Pancreas (tissue), 10 donors: ENCODE measurements around the gene KRT72. TPM values are rescaled to one million over a fixed set of nuclear protein-coding genes. Genes with fewer than 3 reads are reported as not detected.

Source experiments
- ATAC-seq, 4 donors: fragments of 200-7000 bp; cut with Tn5 transposase; one replicate each; pipeline versions ENCODE4 v1.8.0 to v1.9.1; 2020; ENCODE audit warnings: mild to moderate bottlenecking in 4 of 4, moderate library complexity in 4 of 4
- DNase-seq, 6 donors: peaks; one replicate each; pipeline ENCODE4 v3.0.0-alpha.2; 2020
- FAIRE-seq: peaks from 2 replicates; lab custom pipeline; 2012; peaks lifted over from hg19 to GRCh38; lab: Jason Lieb, UNC
- H3K27ac ChIP-seq, 4 donors: fragments of 200-600 bp; sonication (generic); 1 replicate in 3 of 4; 2 replicates in 1 of 4; pipeline versions ENCODE4 v1.5.0 to v1.8.0; 2020
- H3K27me3 ChIP-seq, 4 donors: fragments of 200-600 bp; one replicate each; pipeline ENCODE4 v1.8.0; 2021
- H3K36me3 ChIP-seq, 3 donors: fragments of 200-600 bp; sonication (generic) in 1 of 3; one replicate each; pipeline versions ENCODE4 v1.5.0 to v1.8.0; 2020 to 2021
- H3K4me1 ChIP-seq, 3 donors: fragments of 200-600 bp; one replicate each; pipeline ENCODE4 v1.8.0; 2021
- H3K4me3 ChIP-seq, 4 donors: fragments of 200-600 bp; sonication (generic) in 2 of 4; one replicate each; pipeline versions ENCODE4 v1.5.0 to v1.8.0; 2020 to 2021
- H3K9me3 ChIP-seq, 4 donors: fragments of 200-600 bp; one replicate each; pipeline ENCODE4 v1.8.0; 2021
- CTCF ChIP-seq, 4 donors: fragments of 200-600 bp; sonication (generic) in 3 of 4; IDR thresholded peaks; one replicate each; pipeline versions ENCODE4 v1.5.0 to v1.8.0; 2021; ENCODE audit warnings: antibody characterized with exemption in 4 of 4
- WGBS, 2 donors: extraction: QIAGEN DNeasy Blood & Tissue Kit; methylation state at CpG; one replicate each; pipeline ENCODE4 v1.1.7; 2013; 5-methylcytosine and 5-hydroxymethylcytosine counted together
- intact Hi-C, 3 donors: fragments of 100-400 bp; cut with DNase I; formaldehyde crosslinking; loops; one replicate each; pipeline versions ENCODE4 v1.11.1 to v1.14.2; 2022
- polyA plus RNA-seq, 2 donors: library from polyadenylated mRNA; stranded (reverse); fragments of 200-250 nt; gene quantifications; one replicate each; pipeline ENCODE4 v1.2.3, GENCODE V29; 2013
- total RNA-seq, 6 donors: library from RNA; stranded (reverse); fragmentation: NEBNext Ultra II Directional in 4 of 6; extraction: Animal tissue kit (Norgen Biotek cat#: 25700) in 4 of 6; gene quantifications; one replicate each; pipeline versions ENCODE4 v1.2.1 to v1.2.4, GENCODE V29; 2021 to 2023
- donor health status: healthy with polysubstance abuse.
- donor health status: DM: no; HTN: no; CAD: no; lungs with moderate emphysema.
- donor health status: DM: no; HTN: no; CAD: no.
- donor health status: control.
- donor health status: control.
- donor health status: Bipolar disorder and iron deficiency.
- donor health status: DM: yes; HTN: yes; CAD: no.
- donor health status: DM: no; HTN: no; CAD: no.
- donor health status: DM: no; HTN: no; CAD: no.
- donor health status: DM: yes; HTN: yes; CAD: no.

Gene KRT72
- total and polyA plus RNA-seq, 8 donors, result 0.09 TPM; not detected in 7

GRCh38 chr12:52613384-52614030 lies 12.2 kb upstream of the KRT72 start:
- Histone ChIP-seq H3K9me3 (no peaks in the 10 kb centered on the region), H3K27ac (no peak overlapping the region), H3K36me3 (no peaks in the 10 kb centered on the region), H3K4me1 (no peaks in the 10 kb centered on the region), H3K4me3 (no peak overlapping the region), H3K27me3 (no peaks in the 10 kb centered on the region)
- ATAC-seq (no peak), DNase-seq (no peak), FAIRE-seq (no peak)
- intact Hi-C loops, result no loop called here
- no peak for TF ChIP-seq CTCF (IDR thresholded peaks at IDR 0.05)
- WGBS, 2 donors, result 80 to 90% methylated on average over 9 of the region's 9 CpGs

GRCh38 chr12:52612431-52613383 lies 11.4 kb upstream of the KRT72 start:
- intact Hi-C loops, result no loop called here
- Histone ChIP-seq H3K4me3 (no peak overlapping the region), H3K27me3 (no peaks in the 10 kb centered on the region), H3K36me3 (no peaks in the 10 kb centered on the region), H3K27ac (no peak overlapping the region), H3K9me3 (no peaks in the 10 kb centered on the region), H3K4me1 (no peaks in the 10 kb centered on the region)
- FAIRE-seq (no peak), DNase-seq (no peak), ATAC-seq (no peak)
- TF ChIP-seq CTCF (IDR thresholded peaks at IDR 0.05), result no peak
- WGBS, 2 donors, result 75 to 83% methylated on average over 5 of the region's 5 CpGs

- H3K27me3 ChIP-seq, result no peaks in the 10 kb centered on the region
- no peaks in the 10 kb centered on the region for H3K36me3 ChIP-seq
- no peak for DNase-seq
- no peak overlapping the region for H3K4me3 ChIP-seq
- ATAC-seq, result no peak
- intact Hi-C loops, result no loop called here
- H3K9me3 ChIP-seq, result no peaks in the 10 kb centered on the region
- TF ChIP-seq CTCF (IDR thresholded peaks at IDR 0.05), result no peak
- H3K4me1 ChIP-seq, result no peaks in the 10 kb centered on the region
- no peak for FAIRE-seq
- 80 to 81% methylated on average over 6 of the region's 6 CpGs for WGBS, 2 donors
- no peak overlapping the region for H3K27ac ChIP-seq
Measured at GRCh38 chr12:52611080-52611468, 9.8 kb upstream of the KRT72 start.

GRCh38 chr12:52608826-52609630 lies 7.8 kb upstream of the KRT72 start:
- no peak overlapping the region for H3K4me3 ChIP-seq
- H3K27me3 ChIP-seq, result no peaks in the 10 kb centered on the region
- no peak for TF ChIP-seq CTCF (IDR thresholded peaks at IDR 0.05)
- H3K4me1 ChIP-seq, result no peaks in the 10 kb centered on the region
- intact Hi-C loops, result no loop called here
- WGBS, 2 donors, result 62 to 73% methylated on average over 8 of the region's 8 CpGs
- no peak for ATAC-seq
- H3K36me3 ChIP-seq, result no peaks in the 10 kb centered on the region
- no peak for DNase-seq
- no peak for FAIRE-seq
- no peaks in the 10 kb centered on the region for H3K9me3 ChIP-seq
- no peak overlapping the region for H3K27ac ChIP-seq
